GM23338 (cell line): ENCODE results near the gene KLHDC1. TPM values are rescaled to one million over a fixed set of nuclear protein-coding genes. Genes with fewer than 3 reads are reported as not detected.

ENCODE experiments used
- ATAC-seq: fragments of 200-7000 bp; cut with Tn5 transposase; 3 replicates; pipeline ENCODE4 v1.9.1; 2020
- DNase-seq: peaks from one replicate; pipeline ENCODE4 v3.0.0-alpha.2; 2015; ENCODE audit warnings: low spot score
- H2AFZ ChIP-seq: fragments of 200-600 bp; sonication (generic); 2 replicates; pipeline ENCODE4 v1.8.0; 2016; ENCODE audit warnings: antibody characterized with exemption, mild to moderate bottlenecking, moderate library complexity
- H3F3A ChIP-seq: fragments of 200-600 bp; sonication (generic); replicated peaks from 2 replicates; pipeline ENCODE4 v1.8.0; 2017; ENCODE audit warnings: antibody characterized with exemption, mixed run types, low read depth
- H3K27ac ChIP-seq: fragments of 200-600 bp; sonication (generic); 2 replicates; pipeline ENCODE4 v1.6.1; 2016; ENCODE audit warnings: low read depth
- H3K27me3 ChIP-seq: fragments of 200-600 bp; sonication (generic); 2 replicates; pipeline ENCODE4 v1.8.0; 2016; ENCODE audit warnings: mild to moderate bottlenecking, mixed run types, moderate library complexity; ENCODE audit not compliant: insufficient read depth
- H3K36me3 ChIP-seq: fragments of 200-600 bp; sonication (generic); 2 replicates; pipeline ENCODE4 v1.8.0; 2016; ENCODE audit warnings: mild to moderate bottlenecking; ENCODE audit not compliant: insufficient read depth
- H3K4me1 ChIP-seq: fragments of 200-600 bp; sonication (generic); 2 replicates; pipeline ENCODE4 v1.8.0; 2016; ENCODE audit warnings: mild to moderate bottlenecking, moderate library complexity; ENCODE audit not compliant: insufficient read depth
- H3K4me2 ChIP-seq: fragments of 200-600 bp; sonication (generic); 2 replicates; pipeline ENCODE4 v1.7.1; 2017; ENCODE audit warnings: mixed run types
- H3K4me3 ChIP-seq: fragments of 200-600 bp; sonication (generic); 2 replicates; pipeline ENCODE4 v1.6.1; 2016; ENCODE audit warnings: mixed run types
- H3K79me2 ChIP-seq: fragments of 200-600 bp; sonication (generic); replicated peaks from 2 replicates; pipeline ENCODE4 v1.8.0; 2017; ENCODE audit warnings: mild to moderate bottlenecking; ENCODE audit not compliant: insufficient read depth
- H3K9me2 ChIP-seq: fragments of 200-600 bp; sonication (generic); 2 replicates; pipeline ENCODE4 v1.8.0; 2017; ENCODE audit not compliant: insufficient read depth
- H4K20me1 ChIP-seq: fragments of 200-600 bp; sonication (generic); replicated peaks from 2 replicates; pipeline ENCODE4 v1.8.0; 2017; ENCODE audit warnings: mild to moderate bottlenecking; ENCODE audit not compliant: insufficient read depth
- H3K27ac Mint-ChIP-seq: 2 replicates; pipeline ENCODE4 v1.8.0; 2020; ENCODE audit warnings: inconsistent platforms, mild to moderate bottlenecking, moderate library complexity, mixed read lengths
- H3K27me3 Mint-ChIP-seq: 3 replicates; pipeline ENCODE4 v1.8.0; 2022; ENCODE audit warnings: low read depth, mild to moderate bottlenecking, moderate library complexity, mixed read lengths, inconsistent platforms; ENCODE audit not compliant: insufficient read depth, poor library complexity
- H3K36me3 Mint-ChIP-seq: 3 replicates; pipeline ENCODE4 v1.8.0; 2021; ENCODE audit warnings: low read depth, mild to moderate bottlenecking, inconsistent platforms, moderate library complexity, mixed read lengths
- H3K4me1 Mint-ChIP-seq: 3 replicates; pipeline ENCODE4 v1.8.0; 2020; ENCODE audit warnings: mild to moderate bottlenecking, inconsistent platforms, mixed read lengths
- H3K4me3 Mint-ChIP-seq: 3 replicates; pipeline ENCODE4 v1.8.0; 2021; ENCODE audit warnings: moderate library complexity, mild to moderate bottlenecking, inconsistent platforms, mixed read lengths
- H3K9me3 Mint-ChIP-seq: 3 replicates; pipeline ENCODE4 v1.8.0; 2020; ENCODE audit warnings: moderate library complexity, mild to moderate bottlenecking, inconsistent platforms, mixed read lengths
- CREB1 ChIP-seq: fragments of 250-450 bp; sonication (Bioruptor Pico); IDR thresholded peaks from 2 replicates; pipeline ENCODE4 v1.5.0; 2020; ENCODE audit warnings: low read depth, mild to moderate bottlenecking, moderate library complexity
- EZH2 ChIP-seq: fragments of 200-600 bp; sonication (generic); IDR thresholded peaks from one replicate; pipeline ENCODE4 v1.8.0; 2017; ENCODE audit warnings: antibody characterized with exemption, mild to moderate bottlenecking, low read depth; ENCODE audit not compliant: unreplicated experiment
- EZH2phosphoT487 ChIP-seq: fragments of 200-600 bp; sonication (generic); IDR thresholded peaks from one replicate; pipeline ENCODE4 v1.8.1; 2018; ENCODE audit warnings: antibody characterized with exemption; ENCODE audit not compliant: unreplicated experiment
- JUNB ChIP-seq: IDR thresholded peaks from one replicate; pipeline ENCODE4 v1.6.1; 2016; ENCODE audit warnings: antibody characterized with exemption; ENCODE audit not compliant: unreplicated experiment
- NANOG ChIP-seq: IDR thresholded peaks from 2 replicates; pipeline ENCODE4 v1.6.1; 2016; ENCODE audit warnings: antibody characterized with exemption, borderline replicate concordance
- POLR2AphosphoS5 ChIP-seq: IDR thresholded peaks from 2 replicates; pipeline ENCODE4 v1.6.1; 2016; ENCODE audit warnings: antibody characterized with exemption, low read depth
- STAT1 ChIP-seq: IDR thresholded peaks from one replicate; pipeline ENCODE4 v1.6.1; 2016; ENCODE audit warnings: antibody characterized with exemption; ENCODE audit not compliant: unreplicated experiment
- ZNF114 ChIP-seq: fragments of 250-450 bp; sonication (Bioruptor Pico); IDR thresholded peaks from 2 replicates; pipeline ENCODE4 v1.5.0; 2020; ENCODE audit warnings: mild to moderate bottlenecking, moderate library complexity
- ZNF331 ChIP-seq: fragments of 250-450 bp; sonication (Bioruptor Pico); IDR thresholded peaks from 2 replicates; pipeline ENCODE4 v1.5.0; 2020; ENCODE audit warnings: low read depth, mild to moderate bottlenecking, moderate library complexity
- polyA plus RNA-seq: library from polyadenylated mRNA; unstranded; fragments of >200 nt; fragmentation: Nextera tagmentation; extraction: Ambion mirVana; gene quantifications from 2 replicates; pipeline ENCODE4 v1.2.1, GENCODE V29; 2016
- total RNA-seq: library from RNA; depleted of rRNA; stranded (reverse); fragments of >200 nt; shearing (Covaris generic); gene quantifications from 2 replicates; pipeline ENCODE4 v1.2.3, GENCODE V29; 2014
- TF ChIP-seq, protein P1 (sequence below): IDR thresholded peaks from 2 replicates; pipeline ENCODE4 v1.6.1; 2016; ENCODE audit warnings: antibody characterized with exemption
- TF ChIP-seq, protein P2 (sequence below): fragments of 250-450 bp; sonication (Bioruptor Pico); IDR thresholded peaks from 2 replicates; pipeline ENCODE4 v1.5.0; 2020; ENCODE audit warnings: mild to moderate bottlenecking, moderate library complexity
- TF ChIP-seq, protein P3 (sequence below): IDR thresholded peaks from one replicate; pipeline ENCODE4 v1.6.1; 2018; ENCODE audit warnings: antibody characterized with exemption; ENCODE audit not compliant: unreplicated experiment
- TF ChIP-seq, protein P4 (sequence below), 2 experiments: fragments of 200-600 bp in 1 of 2; sonication (generic) in 1 of 2; conservative IDR thresholded peaks; 2 replicates each; pipeline versions ENCODE4 v1.5.1 to v1.6.1; 2016 to 2017; ENCODE audit warnings: antibody characterized with exemption in 2 of 2, low read depth in 2 of 2, mild to moderate bottlenecking in 2 of 2, moderate library complexity in 1 of 2

Gene KLHDC1
- total and polyA plus RNA-seq, 2 experiments from 2014 or later = 4.0 TPM; not detected in 1

DNA sequence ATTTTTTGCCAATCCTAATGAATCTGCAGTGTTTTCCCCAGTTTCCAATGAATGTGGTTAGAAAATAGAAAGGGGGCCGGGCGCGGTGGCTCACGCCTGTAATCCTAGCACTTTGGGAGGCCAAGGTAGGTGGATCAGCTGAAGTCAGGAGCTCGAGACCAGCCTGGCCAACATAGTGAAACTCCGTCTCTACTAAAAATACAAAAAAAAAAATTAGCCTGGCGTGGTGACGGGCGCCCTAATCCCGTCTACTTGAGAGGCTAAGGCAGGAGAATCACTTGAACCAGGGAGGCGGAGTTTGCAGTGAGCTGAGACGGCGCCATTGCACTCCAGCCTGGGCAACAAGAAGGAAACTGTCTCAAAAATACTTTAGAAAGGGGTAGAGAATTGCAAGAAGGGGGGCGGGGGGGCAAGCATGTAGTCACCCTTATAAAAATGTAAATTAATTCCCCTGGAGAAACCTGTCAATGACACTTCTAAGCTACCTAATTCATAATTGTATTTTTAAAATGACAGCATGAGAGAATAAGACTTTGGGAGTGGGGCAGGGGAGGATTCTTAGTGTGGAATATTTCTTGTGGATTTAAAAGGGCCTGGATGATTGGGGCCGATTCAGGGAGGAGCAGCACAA lies 76.8 kb downstream of the KLHDC1 start:
- Histone ChIP-seq H3K4me1 (peaks cover 17% of the 10 kb centered on the region), H3K9me2 (no peaks in the 10 kb centered on the region), H3K27ac (peak overlapping the region; percentile 99; the same call in 1 of the 2 replicates), H3K4me3 (peak overlapping the region; percentile 99), H3K4me2 (peak overlapping the region; percentile 71), H3K79me2 (peaks cover 33% of the 10 kb centered on the region), H4K20me1 (no peaks in the 10 kb centered on the region), H3F3A (peaks cover 15% of the 10 kb centered on the region; the same call in 1 of the 2 replicates), H3K27me3 (no peaks in the 10 kb centered on the region), H3K36me3 (peaks cover 3% of the 10 kb centered on the region; the same call in 1 of the 2 replicates), H2AFZ (no peak overlapping the region)
- TF ChIP-seq, protein P1, sequence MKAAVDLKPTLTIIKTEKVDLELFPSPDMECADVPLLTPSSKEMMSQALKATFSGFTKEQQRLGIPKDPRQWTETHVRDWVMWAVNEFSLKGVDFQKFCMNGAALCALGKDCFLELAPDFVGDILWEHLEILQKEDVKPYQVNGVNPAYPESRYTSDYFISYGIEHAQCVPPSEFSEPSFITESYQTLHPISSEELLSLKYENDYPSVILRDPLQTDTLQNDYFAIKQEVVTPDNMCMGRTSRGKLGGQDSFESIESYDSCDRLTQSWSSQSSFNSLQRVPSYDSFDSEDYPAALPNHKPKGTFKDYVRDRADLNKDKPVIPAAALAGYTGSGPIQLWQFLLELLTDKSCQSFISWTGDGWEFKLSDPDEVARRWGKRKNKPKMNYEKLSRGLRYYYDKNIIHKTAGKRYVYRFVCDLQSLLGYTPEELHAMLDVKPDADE = no peak
- TF ChIP-seq, protein P2, sequence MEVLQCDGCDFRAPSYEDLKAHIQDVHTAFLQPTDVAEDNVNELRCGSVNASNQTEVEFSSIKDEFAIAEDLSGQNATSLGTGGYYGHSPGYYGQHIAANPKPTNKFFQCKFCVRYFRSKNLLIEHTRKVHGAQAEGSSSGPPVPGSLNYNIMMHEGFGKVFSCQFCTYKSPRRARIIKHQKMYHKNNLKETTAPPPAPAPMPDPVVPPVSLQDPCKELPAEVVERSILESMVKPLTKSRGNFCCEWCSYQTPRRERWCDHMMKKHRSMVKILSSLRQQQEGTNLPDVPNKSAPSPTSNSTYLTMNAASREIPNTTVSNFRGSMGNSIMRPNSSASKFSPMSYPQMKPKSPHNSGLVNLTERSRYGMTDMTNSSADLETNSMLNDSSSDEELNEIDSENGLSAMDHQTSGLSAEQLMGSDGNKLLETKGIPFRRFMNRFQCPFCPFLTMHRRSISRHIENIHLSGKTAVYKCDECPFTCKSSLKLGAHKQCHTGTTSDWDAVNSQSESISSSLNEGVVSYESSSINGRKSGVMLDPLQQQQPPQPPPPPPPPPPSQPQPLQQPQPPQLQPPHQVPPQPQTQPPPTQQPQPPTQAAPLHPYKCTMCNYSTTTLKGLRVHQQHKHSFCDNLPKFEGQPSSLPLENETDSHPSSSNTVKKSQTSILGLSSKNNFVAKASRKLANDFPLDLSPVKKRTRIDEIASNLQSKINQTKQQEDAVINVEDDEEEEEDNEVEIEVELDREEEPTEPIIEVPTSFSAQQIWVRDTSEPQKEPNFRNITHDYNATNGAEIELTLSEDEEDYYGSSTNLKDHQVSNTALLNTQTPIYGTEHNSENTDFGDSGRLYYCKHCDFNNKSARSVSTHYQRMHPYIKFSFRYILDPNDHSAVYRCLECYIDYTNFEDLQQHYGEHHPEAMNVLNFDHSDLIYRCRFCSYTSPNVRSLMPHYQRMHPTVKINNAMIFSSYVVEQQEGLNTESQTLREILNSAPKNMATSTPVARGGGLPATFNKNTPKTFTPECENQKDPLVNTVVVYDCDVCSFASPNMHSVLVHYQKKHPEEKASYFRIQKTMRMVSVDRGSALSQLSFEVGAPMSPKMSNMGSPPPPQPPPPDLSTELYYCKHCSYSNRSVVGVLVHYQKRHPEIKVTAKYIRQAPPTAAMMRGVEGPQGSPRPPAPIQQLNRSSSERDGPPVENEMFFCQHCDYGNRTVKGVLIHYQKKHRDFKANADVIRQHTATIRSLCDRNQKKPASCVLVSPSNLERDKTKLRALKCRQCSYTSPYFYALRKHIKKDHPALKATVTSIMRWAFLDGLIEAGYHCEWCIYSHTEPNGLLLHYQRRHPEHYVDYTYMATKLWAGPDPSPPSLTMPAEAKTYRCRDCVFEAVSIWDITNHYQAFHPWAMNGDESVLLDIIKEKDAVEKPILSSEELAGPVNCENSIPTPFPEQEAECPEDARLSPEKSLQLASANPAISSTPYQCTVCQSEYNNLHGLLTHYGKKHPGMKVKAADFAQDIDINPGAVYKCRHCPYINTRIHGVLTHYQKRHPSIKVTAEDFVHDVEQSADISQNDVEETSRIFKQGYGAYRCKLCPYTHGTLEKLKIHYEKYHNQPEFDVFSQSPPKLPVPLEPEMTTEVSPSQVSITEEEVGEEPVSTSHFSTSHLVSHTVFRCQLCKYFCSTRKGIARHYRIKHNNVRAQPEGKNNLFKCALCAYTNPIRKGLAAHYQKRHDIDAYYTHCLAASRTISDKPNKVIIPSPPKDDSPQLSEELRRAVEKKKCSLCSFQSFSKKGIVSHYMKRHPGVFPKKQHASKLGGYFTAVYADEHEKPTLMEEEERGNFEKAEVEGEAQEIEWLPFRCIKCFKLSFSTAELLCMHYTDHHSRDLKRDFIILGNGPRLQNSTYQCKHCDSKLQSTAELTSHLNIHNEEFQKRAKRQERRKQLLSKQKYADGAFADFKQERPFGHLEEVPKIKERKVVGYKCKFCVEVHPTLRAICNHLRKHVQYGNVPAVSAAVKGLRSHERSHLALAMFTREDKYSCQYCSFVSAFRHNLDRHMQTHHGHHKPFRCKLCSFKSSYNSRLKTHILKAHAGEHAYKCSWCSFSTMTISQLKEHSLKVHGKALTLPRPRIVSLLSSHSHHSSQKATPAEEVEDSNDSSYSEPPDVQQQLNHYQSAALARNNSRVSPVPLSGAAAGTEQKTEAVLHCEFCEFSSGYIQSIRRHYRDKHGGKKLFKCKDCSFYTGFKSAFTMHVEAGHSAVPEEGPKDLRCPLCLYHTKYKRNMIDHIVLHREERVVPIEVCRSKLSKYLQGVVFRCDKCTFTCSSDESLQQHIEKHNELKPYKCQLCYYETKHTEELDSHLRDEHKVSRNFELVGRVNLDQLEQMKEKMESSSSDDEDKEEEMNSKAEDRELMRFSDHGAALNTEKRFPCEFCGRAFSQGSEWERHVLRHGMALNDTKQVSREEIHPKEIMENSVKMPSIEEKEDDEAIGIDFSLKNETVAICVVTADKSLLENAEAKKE = no peak
- TF ChIP-seq NANOG (no peak), CREB1 (CRISPR knock-in tag) (no peak), JUNB (no peak), EZH2 (no peak), ZNF331 (CRISPR knock-in tag) (no peak), ZNF114 (CRISPR knock-in tag) (no peak), POLR2AphosphoS5 (no peak), STAT1 (no peak), EZH2phosphoT487 (no peak)
- TF ChIP-seq, protein P3, sequence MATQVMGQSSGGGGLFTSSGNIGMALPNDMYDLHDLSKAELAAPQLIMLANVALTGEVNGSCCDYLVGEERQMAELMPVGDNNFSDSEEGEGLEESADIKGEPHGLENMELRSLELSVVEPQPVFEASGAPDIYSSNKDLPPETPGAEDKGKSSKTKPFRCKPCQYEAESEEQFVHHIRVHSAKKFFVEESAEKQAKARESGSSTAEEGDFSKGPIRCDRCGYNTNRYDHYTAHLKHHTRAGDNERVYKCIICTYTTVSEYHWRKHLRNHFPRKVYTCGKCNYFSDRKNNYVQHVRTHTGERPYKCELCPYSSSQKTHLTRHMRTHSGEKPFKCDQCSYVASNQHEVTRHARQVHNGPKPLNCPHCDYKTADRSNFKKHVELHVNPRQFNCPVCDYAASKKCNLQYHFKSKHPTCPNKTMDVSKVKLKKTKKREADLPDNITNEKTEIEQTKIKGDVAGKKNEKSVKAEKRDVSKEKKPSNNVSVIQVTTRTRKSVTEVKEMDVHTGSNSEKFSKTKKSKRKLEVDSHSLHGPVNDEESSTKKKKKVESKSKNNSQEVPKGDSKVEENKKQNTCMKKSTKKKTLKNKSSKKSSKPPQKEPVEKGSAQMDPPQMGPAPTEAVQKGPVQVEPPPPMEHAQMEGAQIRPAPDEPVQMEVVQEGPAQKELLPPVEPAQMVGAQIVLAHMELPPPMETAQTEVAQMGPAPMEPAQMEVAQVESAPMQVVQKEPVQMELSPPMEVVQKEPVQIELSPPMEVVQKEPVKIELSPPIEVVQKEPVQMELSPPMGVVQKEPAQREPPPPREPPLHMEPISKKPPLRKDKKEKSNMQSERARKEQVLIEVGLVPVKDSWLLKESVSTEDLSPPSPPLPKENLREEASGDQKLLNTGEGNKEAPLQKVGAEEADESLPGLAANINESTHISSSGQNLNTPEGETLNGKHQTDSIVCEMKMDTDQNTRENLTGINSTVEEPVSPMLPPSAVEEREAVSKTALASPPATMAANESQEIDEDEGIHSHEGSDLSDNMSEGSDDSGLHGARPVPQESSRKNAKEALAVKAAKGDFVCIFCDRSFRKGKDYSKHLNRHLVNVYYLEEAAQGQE = no peak
- TF ChIP-seq, protein P4, sequence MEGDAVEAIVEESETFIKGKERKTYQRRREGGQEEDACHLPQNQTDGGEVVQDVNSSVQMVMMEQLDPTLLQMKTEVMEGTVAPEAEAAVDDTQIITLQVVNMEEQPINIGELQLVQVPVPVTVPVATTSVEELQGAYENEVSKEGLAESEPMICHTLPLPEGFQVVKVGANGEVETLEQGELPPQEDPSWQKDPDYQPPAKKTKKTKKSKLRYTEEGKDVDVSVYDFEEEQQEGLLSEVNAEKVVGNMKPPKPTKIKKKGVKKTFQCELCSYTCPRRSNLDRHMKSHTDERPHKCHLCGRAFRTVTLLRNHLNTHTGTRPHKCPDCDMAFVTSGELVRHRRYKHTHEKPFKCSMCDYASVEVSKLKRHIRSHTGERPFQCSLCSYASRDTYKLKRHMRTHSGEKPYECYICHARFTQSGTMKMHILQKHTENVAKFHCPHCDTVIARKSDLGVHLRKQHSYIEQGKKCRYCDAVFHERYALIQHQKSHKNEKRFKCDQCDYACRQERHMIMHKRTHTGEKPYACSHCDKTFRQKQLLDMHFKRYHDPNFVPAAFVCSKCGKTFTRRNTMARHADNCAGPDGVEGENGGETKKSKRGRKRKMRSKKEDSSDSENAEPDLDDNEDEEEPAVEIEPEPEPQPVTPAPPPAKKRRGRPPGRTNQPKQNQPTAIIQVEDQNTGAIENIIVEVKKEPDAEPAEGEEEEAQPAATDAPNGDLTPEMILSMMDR (conservative IDR thresholded peaks at IDR 0.05; ENCODE audit: low read depth in 2 of 2) = no peak
- Mint-ChIP-seq H3K9me3 (no peaks in the 10 kb centered on the region; the same call in 2 of the 3 replicates), H3K27me3 (peaks cover 5% of the 10 kb centered on the region), H3K36me3 (peaks cover 8% of the 10 kb centered on the region), H3K27ac (peak overlapping the region; percentile 100; the same call in 1 of the 2 replicates), H3K4me1 (peaks cover 20% of the 10 kb centered on the region), H3K4me3 (peak overlapping the region; percentile 99)
- DNase-seq (no peak), ATAC-seq (no peak)
